Liver (tissue), 9 donors: ENCODE results near the gene SBF2. TPM values are rescaled to one million over a fixed set of nuclear protein-coding genes. Genes with fewer than 3 reads are reported as not detected.

ENCODE experiments used
- DNase-seq: peaks from one replicate; pipeline ENCODE4 v3.0.0-alpha.2; 2017; ENCODE audit warnings: low spot score
- H3K27ac ChIP-seq, 2 donors: one replicate each; pipeline ENCODE4 v1.7.0; 2013; ENCODE audit warnings: inconsistent platforms in 2 of 2, low read length in 2 of 2, control low read depth in 1 of 2, low read depth in 1 of 2, mild to moderate bottlenecking in 1 of 2
- H3K27me3 ChIP-seq, 4 donors: one replicate each; pipeline versions ENCODE4 v1.6.1 to v1.7.0; 2013; ENCODE audit warnings: low read length in 3 of 4, inconsistent platforms in 1 of 4, mild to moderate bottlenecking in 1 of 4, moderate library complexity in 1 of 4; ENCODE audit not compliant: control insufficient read depth in 4 of 4, insufficient read depth in 4 of 4
- H3K36me3 ChIP-seq, 4 donors: one replicate each; pipeline versions ENCODE4 v1.6.1 to v1.7.0; 2013; ENCODE audit warnings: low read length in 3 of 4, mild to moderate bottlenecking in 3 of 4, low read depth in 1 of 4, moderate library complexity in 1 of 4; ENCODE audit not compliant: control insufficient read depth in 4 of 4, insufficient read depth in 3 of 4
- H3K4me1 ChIP-seq, 4 donors: one replicate each; pipeline versions ENCODE4 v1.6.1 to v1.7.0; 2013; ENCODE audit warnings: low read length in 3 of 4, mild to moderate bottlenecking in 3 of 4, moderate library complexity in 1 of 4; ENCODE audit not compliant: control insufficient read depth in 4 of 4, insufficient read depth in 4 of 4
- H3K4me3 ChIP-seq, 3 donors: one replicate each; pipeline versions ENCODE4 v1.6.1 to v1.7.0; 2013; ENCODE audit warnings: low read length in 3 of 3, control low read depth in 1 of 3, low read depth in 1 of 3, mild to moderate bottlenecking in 1 of 3
- H3K9ac ChIP-seq, 2 donors: one replicate each; pipeline ENCODE4 v1.7.0; 2013; ENCODE audit warnings: low read length in 2 of 2, mild to moderate bottlenecking in 2 of 2, moderate library complexity in 2 of 2, control low read depth in 1 of 2, low read depth in 1 of 2
- H3K9me3 ChIP-seq, 4 donors: one replicate each; pipeline versions ENCODE4 v1.6.1 to v1.7.0; 2013; ENCODE audit warnings: low read length in 3 of 4; ENCODE audit not compliant: control insufficient read depth in 4 of 4
- EGR1 ChIP-seq, 2 donors: IDR thresholded peaks; 2 replicates each; pipeline ENCODE4 v1.6.1; 2016 to 2018; ENCODE audit warnings: antibody characterized with exemption in 2 of 2, low read depth in 2 of 2
- FOXA1 ChIP-seq: IDR thresholded peaks from 2 replicates; pipeline ENCODE4 v1.6.1; 2016; ENCODE audit warnings: antibody characterized with exemption
- FOXA2 ChIP-seq: IDR thresholded peaks from 2 replicates; pipeline ENCODE4 v1.6.1; 2016; ENCODE audit warnings: antibody characterized with exemption
- GABPA ChIP-seq, 2 donors: IDR thresholded peaks in 1 of 2; conservative IDR thresholded peaks in 1 of 2; 2 replicates each; pipeline ENCODE4 v1.6.1; 2016; ENCODE audit warnings: antibody characterized with exemption in 2 of 2, mild to moderate bottlenecking in 1 of 2, moderate library complexity in 1 of 2
- HNF4A ChIP-seq, 2 donors: conservative IDR thresholded peaks; 2 replicates each; pipeline ENCODE4 v1.6.1; 2016; ENCODE audit warnings: antibody characterized with exemption in 2 of 2, mild to moderate bottlenecking in 2 of 2
- HNF4G ChIP-seq: IDR thresholded peaks from 2 replicates; pipeline ENCODE4 v1.6.1; 2016; ENCODE audit warnings: antibody characterized with exemption
- JUND ChIP-seq, 2 donors: IDR thresholded peaks; 2 replicates each; pipeline ENCODE4 v1.6.1; 2016; ENCODE audit warnings: antibody characterized with exemption in 2 of 2
- NR2F2 ChIP-seq: IDR thresholded peaks from 2 replicates; pipeline ENCODE4 v1.6.1; 2016; ENCODE audit warnings: antibody characterized with exemption
- RAD21 ChIP-seq, 2 donors: IDR thresholded peaks; 2 replicates each; pipeline ENCODE4 v1.6.1; 2016; ENCODE audit warnings: antibody characterized with exemption in 2 of 2, mild to moderate bottlenecking in 2 of 2
- RXRA ChIP-seq, 2 donors: IDR thresholded peaks; 2 replicates each; pipeline ENCODE4 v1.6.1; 2017 to 2018; ENCODE audit warnings: antibody characterized with exemption in 2 of 2, mild to moderate bottlenecking in 1 of 2
- SP1 ChIP-seq: IDR thresholded peaks from 2 replicates; pipeline ENCODE4 v1.6.1; 2018; ENCODE audit warnings: antibody characterized with exemption, mild to moderate bottlenecking
- TAF1 ChIP-seq: conservative IDR thresholded peaks from 2 replicates; pipeline ENCODE4 v1.6.1; 2016; ENCODE audit warnings: antibody characterized with exemption, mild to moderate bottlenecking
- YY1 ChIP-seq: IDR thresholded peaks from 2 replicates; pipeline ENCODE4 v1.6.1; 2016; ENCODE audit warnings: antibody characterized with exemption, mild to moderate bottlenecking
- WGBS: extraction: QIAGEN DNeasy Blood & Tissue Kit; methylation state at CpG from one replicate; pipeline ENCODE4 v1.1.7; 2013; 5-methylcytosine and 5-hydroxymethylcytosine counted together
- polyA plus RNA-seq, 2 donors: library from polyadenylated mRNA; stranded (reverse) in 1 of 2; unstranded in 1 of 2; fragments of 200-250 nt in 1 of 2; fragments of >200 nt in 1 of 2; fragmentation: Nextera tagmentation in 1 of 2; extraction: Ambion mirVana in 1 of 2; gene quantifications; one replicate each; pipeline versions ENCODE4 v1.2.1 to v1.2.3, GENCODE V29; 2013 to 2015
- total RNA-seq, 2 donors: library from RNA; depleted of rRNA; stranded (reverse); fragments of >200 nt; gene quantifications; one replicate each; pipeline ENCODE4 v1.2.3, GENCODE V29; 2014
- TF ChIP-seq, protein P1 (sequence below): IDR thresholded peaks from 2 replicates; pipeline ENCODE4 v1.6.1; 2016; ENCODE audit warnings: antibody characterized with exemption, mild to moderate bottlenecking
- TF ChIP-seq, protein P2 (sequence below): IDR thresholded peaks from 2 replicates; pipeline ENCODE4 v1.6.1; 2016; ENCODE audit warnings: antibody characterized with exemption
- TF ChIP-seq, protein P3 (sequence below): IDR thresholded peaks from 2 replicates; pipeline ENCODE4 v1.6.1; 2016; ENCODE audit warnings: antibody characterized with exemption
- TF ChIP-seq, protein P4 (sequence below): IDR thresholded peaks from 2 replicates; pipeline ENCODE4 v1.6.1; 2016; ENCODE audit warnings: antibody characterized with exemption
- TF ChIP-seq, protein P5 (sequence below): fragments of 150-350 bp; IDR thresholded peaks from 2 replicates; pipeline ENCODE4 v1.5.1; 2017; ENCODE audit warnings: improper control_type of control experiment, low read depth, low read length; ENCODE audit not compliant: missing input control
- donor health status: healthy.
- donor health status: healthy.
- donor health status: healthy.
- donor health status: healthy.
- donor health status: healthy.

Gene SBF2
- total and polyA plus RNA-seq, 4 donors = 7.5 to 31.3 (median 14.7) TPM

DNA sequence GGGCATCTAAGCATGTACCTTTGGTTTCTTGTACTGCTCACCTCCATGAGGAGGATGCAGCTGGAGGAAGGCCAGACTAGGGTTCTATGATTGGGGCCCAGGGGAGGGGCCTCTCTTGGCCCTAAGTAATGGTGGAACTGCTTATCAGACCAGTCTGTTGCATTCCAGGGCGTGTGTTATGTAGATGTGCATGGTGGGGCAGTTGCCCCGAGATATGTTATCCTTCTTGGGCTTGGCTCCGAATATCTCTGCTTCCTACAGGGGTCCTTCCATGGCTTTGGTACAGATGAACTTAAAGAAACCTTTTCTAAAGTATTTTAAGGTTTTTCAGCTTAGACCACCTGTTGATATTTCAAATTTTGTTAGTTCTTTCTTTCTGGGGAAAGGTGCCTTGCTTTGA lies 504.1 kb downstream of the SBF2 start:
- Histone ChIP-seq H3K9ac (no peak overlapping the region), H3K27ac (no peak overlapping the region), H3K27me3 (no peaks in the 10 kb centered on the region), H3K4me1 (no peaks in the 10 kb centered on the region), H3K4me3 (no peak overlapping the region), H3K36me3 (peaks cover 11 to 27% (median 14%) of the 10 kb centered on the region in 4 donors), H3K9me3 (no peaks in the 10 kb centered on the region)
- peak; percentile 79 for DNase-seq
- TF ChIP-seq, protein P1, sequence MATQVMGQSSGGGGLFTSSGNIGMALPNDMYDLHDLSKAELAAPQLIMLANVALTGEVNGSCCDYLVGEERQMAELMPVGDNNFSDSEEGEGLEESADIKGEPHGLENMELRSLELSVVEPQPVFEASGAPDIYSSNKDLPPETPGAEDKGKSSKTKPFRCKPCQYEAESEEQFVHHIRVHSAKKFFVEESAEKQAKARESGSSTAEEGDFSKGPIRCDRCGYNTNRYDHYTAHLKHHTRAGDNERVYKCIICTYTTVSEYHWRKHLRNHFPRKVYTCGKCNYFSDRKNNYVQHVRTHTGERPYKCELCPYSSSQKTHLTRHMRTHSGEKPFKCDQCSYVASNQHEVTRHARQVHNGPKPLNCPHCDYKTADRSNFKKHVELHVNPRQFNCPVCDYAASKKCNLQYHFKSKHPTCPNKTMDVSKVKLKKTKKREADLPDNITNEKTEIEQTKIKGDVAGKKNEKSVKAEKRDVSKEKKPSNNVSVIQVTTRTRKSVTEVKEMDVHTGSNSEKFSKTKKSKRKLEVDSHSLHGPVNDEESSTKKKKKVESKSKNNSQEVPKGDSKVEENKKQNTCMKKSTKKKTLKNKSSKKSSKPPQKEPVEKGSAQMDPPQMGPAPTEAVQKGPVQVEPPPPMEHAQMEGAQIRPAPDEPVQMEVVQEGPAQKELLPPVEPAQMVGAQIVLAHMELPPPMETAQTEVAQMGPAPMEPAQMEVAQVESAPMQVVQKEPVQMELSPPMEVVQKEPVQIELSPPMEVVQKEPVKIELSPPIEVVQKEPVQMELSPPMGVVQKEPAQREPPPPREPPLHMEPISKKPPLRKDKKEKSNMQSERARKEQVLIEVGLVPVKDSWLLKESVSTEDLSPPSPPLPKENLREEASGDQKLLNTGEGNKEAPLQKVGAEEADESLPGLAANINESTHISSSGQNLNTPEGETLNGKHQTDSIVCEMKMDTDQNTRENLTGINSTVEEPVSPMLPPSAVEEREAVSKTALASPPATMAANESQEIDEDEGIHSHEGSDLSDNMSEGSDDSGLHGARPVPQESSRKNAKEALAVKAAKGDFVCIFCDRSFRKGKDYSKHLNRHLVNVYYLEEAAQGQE = no peak
- TF ChIP-seq, protein P2, sequence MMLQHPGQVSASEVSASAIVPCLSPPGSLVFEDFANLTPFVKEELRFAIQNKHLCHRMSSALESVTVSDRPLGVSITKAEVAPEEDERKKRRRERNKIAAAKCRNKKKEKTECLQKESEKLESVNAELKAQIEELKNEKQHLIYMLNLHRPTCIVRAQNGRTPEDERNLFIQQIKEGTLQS = no peak
- TF ChIP-seq YY1 = no peak
- TF ChIP-seq SP1 = no peak
- no peak for TF ChIP-seq EGR1 (IDR thresholded peaks at IDR 0.05; ENCODE audit: low read depth in 2 of 2)
- no peak for TF ChIP-seq JUND (IDR thresholded peaks at IDR 0.05)
- TF ChIP-seq, protein P3, sequence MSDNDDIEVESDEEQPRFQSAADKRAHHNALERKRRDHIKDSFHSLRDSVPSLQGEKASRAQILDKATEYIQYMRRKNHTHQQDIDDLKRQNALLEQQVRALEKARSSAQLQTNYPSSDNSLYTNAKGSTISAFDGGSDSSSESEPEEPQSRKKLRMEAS = no peak
- TF ChIP-seq FOXA2 = no peak
- TF ChIP-seq, protein P4, sequence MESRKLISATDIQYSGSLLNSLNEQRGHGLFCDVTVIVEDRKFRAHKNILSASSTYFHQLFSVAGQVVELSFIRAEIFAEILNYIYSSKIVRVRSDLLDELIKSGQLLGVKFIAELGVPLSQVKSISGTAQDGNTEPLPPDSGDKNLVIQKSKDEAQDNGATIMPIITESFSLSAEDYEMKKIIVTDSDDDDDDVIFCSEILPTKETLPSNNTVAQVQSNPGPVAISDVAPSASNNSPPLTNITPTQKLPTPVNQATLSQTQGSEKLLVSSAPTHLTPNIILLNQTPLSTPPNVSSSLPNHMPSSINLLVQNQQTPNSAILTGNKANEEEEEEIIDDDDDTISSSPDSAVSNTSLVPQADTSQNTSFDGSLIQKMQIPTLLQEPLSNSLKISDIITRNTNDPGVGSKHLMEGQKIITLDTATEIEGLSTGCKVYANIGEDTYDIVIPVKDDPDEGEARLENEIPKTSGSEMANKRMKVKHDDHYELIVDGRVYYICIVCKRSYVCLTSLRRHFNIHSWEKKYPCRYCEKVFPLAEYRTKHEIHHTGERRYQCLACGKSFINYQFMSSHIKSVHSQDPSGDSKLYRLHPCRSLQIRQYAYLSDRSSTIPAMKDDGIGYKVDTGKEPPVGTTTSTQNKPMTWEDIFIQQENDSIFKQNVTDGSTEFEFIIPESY = no peak
- no peak for TF ChIP-seq NR2F2
- no peak for TF ChIP-seq RXRA (IDR thresholded peaks at IDR 0.05)
- no peak for TF ChIP-seq RAD21 (IDR thresholded peaks at IDR 0.05)
- no peak for TF ChIP-seq GABPA (IDR thresholded peaks at IDR 0.05 in 1 of 2, conservative IDR thresholded peaks at IDR 0.05 in 1 of 2)
- no peak for TF ChIP-seq HNF4G
- no peak for TF ChIP-seq TAF1
- TF ChIP-seq, protein P5, sequence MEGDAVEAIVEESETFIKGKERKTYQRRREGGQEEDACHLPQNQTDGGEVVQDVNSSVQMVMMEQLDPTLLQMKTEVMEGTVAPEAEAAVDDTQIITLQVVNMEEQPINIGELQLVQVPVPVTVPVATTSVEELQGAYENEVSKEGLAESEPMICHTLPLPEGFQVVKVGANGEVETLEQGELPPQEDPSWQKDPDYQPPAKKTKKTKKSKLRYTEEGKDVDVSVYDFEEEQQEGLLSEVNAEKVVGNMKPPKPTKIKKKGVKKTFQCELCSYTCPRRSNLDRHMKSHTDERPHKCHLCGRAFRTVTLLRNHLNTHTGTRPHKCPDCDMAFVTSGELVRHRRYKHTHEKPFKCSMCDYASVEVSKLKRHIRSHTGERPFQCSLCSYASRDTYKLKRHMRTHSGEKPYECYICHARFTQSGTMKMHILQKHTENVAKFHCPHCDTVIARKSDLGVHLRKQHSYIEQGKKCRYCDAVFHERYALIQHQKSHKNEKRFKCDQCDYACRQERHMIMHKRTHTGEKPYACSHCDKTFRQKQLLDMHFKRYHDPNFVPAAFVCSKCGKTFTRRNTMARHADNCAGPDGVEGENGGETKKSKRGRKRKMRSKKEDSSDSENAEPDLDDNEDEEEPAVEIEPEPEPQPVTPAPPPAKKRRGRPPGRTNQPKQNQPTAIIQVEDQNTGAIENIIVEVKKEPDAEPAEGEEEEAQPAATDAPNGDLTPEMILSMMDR = no peak
- no peak for TF ChIP-seq HNF4A (conservative IDR thresholded peaks at IDR 0.05)
- no peak for TF ChIP-seq FOXA1
- WGBS = 95% methylated on average over 3 of the region's 3 CpGs
